ENCODE measurements around the gene HOXC6.
A peak's percentile ranks its signal among the peaks of the same experiment; 100 is the strongest.

Gene HOXC6

DNA sequence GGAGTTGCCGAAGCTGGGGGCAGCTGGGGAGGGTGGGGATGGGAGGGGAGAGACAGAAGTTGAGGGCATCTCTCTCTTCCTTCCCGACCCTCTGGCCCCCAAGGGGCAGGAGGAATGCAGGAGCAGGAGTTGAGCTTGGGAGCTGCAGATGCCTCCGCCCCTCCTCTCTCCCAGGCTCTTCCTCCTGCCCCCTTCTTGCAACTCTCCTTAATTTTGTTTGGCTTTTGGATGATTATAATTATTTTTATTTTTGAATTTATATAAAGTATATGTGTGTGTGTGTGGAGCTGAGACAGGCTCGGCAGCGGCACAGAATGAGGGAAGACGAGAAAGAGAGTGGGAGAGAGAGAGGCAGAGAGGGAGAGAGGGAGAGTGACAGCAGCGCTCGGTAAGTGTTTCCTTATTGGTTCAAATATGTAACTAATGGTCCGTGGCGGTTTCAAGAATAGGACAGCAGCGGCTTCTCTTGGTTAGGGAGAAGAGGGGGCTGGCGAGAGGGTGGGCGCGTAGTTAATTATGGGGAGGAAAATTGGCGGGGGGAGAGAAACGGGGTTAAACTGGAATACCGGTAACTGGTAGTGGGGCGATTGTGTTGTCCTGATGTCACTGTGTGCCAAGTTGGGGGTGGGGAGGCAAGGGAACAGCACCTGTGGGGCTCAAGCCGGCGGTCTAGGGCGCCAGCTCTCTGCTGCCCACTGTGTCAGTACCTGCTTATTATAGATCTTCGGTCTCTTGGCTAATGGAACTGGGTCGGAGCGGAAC lies 11.0 kb upstream of the HOXC6 start (continued):
- TF ChIP-seq ZFP41 (tag by site-specific recombination; IDR thresholded peaks at IDR 0.05; ENCODE audit: borderline replicate concordance) (no peak), ZNF157 (tag by site-specific recombination; IDR thresholded peaks at IDR 0.05) (no peak)

DNA sequence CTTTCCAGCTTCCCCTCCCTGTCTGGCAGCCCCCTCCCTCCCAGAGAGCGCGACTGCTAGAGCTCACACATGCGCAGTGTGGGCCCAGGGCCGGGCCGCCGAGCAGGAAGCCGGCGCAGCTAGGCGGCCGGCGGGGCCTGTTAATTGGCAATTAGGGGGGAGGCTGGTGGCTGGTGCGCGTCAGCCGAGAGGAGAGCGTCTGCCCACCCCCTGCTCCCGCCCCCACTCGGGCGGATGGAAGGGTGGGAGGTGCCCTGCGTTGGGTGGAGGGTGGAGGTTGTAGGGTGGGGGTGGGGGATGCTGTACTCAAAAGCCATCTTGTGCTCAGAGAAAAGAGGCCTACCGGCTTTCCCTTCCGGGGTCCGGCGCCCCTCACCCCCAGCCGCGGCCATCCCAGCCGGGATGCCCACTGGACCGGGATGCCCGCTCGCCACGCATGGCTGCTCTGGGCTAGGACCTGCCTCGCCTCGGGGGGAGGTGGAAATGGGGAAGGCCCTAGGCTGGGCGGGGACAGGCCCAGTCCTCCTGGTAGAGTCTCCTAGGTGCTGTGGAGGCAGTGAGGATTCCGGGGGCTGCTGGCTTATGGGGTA lies 10.3 kb upstream of the HOXC6 start:
- Histone ChIP-seq H3K27ac (ENCODE audit: extremely low read depth, low read depth, low read length) (peak overlapping the region; percentile 100), H3K4me1 (ENCODE audit: control insufficient read depth, insufficient read depth, low read length) (peaks cover 49% of the 10 kb centered on the region), H3K9me3 (ENCODE audit: control insufficient read depth, insufficient read depth, low read depth, low read length) (no peaks in the 10 kb centered on the region), H3K36me3 (ENCODE audit: control insufficient read depth in 2 of 2, insufficient read depth in 1 of 2, low read length in 2 of 2) (no peaks in the 10 kb centered on the region), H3K4me3 (ENCODE audit: low read depth, low read length) (peak overlapping the region; percentile 81)
- ChIA-PET POLR2A (interaction anchor here (0.6 to 2.5 kb wide), 29 partner anchors 9 to 1012 kb away, joined by 3 to 39 read pairs (median 6); partner anchors contain the start of genes ATP5MC2, CBX5, EIF4B and HNRNPA1), CTCF (interaction anchor here (0.6 to 3.8 kb wide), 10 partner anchors 10 to 197 kb away, joined by 3 to 23 read pairs (median 6); partner anchors contain the start of genes HOXC10, HOXC5 and HOXC6)
- TF ChIP-seq GLIS2 (tag by site-specific recombination; IDR thresholded peaks at IDR 0.05) (peak; percentile 98), ZNF169 (tag by site-specific recombination; IDR thresholded peaks at IDR 0.05) (no peak), FEZF1 (tag by site-specific recombination; IDR thresholded peaks at IDR 0.05) (peak; percentile 30; the same call in 1 of the 2 replicates), KLF10 (tag by site-specific recombination; IDR thresholded peaks at IDR 0.05) (peak; percentile 87; the same call in 1 of the 2 replicates), YY1 (tag by site-specific recombination; IDR thresholded peaks at IDR 0.05) (peak; percentile 80), ZNF629 (tag by site-specific recombination; IDR thresholded peaks at IDR 0.05) (peak; percentile 22; the same call in 1 of the 2 replicates), KLF1 (tag by site-specific recombination; IDR thresholded peaks at IDR 0.05) (peak; percentile 91), WT1 (tag by site-specific recombination; IDR thresholded peaks at IDR 0.05) (peak; percentile 75), KLF8 (tag by site-specific recombination; IDR thresholded peaks at IDR 0.05) (peak; percentile 97), ZNF341 (tag by site-specific recombination; IDR thresholded peaks at IDR 0.05; ENCODE audit: low read depth) (peak; percentile 89)
- TF ChIP-seq, protein P1, sequence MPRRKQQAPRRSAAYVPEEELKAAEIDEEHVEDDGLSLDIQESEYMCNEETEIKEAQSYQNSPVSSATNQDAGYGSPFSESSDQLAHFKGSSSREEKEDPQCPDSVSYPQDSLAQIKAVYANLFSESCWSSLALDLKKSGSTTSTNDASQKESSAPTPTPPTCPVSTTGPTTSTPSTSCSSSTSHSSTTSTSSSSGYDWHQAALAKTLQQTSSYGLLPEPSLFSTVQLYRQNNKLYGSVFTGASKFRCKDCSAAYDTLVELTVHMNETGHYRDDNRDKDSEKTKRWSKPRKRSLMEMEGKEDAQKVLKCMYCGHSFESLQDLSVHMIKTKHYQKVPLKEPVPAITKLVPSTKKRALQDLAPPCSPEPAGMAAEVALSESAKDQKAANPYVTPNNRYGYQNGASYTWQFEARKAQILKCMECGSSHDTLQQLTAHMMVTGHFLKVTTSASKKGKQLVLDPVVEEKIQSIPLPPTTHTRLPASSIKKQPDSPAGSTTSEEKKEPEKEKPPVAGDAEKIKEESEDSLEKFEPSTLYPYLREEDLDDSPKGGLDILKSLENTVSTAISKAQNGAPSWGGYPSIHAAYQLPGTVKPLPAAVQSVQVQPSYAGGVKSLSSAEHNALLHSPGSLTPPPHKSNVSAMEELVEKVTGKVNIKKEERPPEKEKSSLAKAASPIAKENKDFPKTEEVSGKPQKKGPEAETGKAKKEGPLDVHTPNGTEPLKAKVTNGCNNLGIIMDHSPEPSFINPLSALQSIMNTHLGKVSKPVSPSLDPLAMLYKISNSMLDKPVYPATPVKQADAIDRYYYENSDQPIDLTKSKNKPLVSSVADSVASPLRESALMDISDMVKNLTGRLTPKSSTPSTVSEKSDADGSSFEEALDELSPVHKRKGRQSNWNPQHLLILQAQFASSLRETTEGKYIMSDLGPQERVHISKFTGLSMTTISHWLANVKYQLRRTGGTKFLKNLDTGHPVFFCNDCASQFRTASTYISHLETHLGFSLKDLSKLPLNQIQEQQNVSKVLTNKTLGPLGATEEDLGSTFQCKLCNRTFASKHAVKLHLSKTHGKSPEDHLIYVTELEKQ (tag by site-specific recombination; IDR thresholded peaks at IDR 0.05; ENCODE audit: borderline replicate concordance), result peak; percentile 56
- TF ChIP-seq, protein P2, sequence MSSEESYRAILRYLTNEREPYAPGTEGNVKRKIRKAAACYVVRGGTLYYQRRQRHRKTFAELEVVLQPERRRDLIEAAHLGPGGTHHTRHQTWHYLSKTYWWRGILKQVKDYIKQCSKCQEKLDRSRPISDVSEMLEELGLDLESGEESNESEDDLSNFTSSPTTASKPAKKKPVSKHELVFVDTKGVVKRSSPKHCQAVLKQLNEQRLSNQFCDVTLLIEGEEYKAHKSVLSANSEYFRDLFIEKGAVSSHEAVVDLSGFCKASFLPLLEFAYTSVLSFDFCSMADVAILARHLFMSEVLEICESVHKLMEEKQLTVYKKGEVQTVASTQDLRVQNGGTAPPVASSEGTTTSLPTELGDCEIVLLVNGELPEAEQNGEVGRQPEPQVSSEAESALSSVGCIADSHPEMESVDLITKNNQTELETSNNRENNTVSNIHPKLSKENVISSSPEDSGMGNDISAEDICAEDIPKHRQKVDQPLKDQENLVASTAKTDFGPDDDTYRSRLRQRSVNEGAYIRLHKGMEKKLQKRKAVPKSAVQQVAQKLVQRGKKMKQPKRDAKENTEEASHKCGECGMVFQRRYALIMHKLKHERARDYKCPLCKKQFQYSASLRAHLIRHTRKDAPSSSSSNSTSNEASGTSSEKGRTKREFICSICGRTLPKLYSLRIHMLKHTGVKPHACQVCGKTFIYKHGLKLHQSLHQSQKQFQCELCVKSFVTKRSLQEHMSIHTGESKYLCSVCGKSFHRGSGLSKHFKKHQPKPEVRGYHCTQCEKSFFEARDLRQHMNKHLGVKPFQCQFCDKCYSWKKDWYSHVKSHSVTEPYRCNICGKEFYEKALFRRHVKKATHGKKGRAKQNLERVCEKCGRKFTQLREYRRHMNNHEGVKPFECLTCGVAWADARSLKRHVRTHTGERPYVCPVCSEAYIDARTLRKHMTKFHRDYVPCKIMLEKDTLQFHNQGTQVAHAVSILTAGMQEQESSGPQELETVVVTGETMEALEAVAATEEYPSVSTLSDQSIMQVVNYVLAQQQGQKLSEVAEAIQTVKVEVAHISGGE (tag by site-specific recombination; conservative IDR thresholded peaks at IDR 0.05; ENCODE audit: low read depth), result peak; percentile 92
- TF ChIP-seq, protein P3, sequence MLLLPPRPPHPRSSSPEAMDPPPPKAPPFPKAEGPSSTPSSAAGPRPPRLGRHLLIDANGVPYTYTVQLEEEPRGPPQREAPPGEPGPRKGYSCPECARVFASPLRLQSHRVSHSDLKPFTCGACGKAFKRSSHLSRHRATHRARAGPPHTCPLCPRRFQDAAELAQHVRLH (tag by site-specific recombination; IDR thresholded peaks at IDR 0.05), result 0 out of 2 replicates have a peak, but pooled peaks have one; percentile 60
- TF ChIP-seq, protein P4, sequence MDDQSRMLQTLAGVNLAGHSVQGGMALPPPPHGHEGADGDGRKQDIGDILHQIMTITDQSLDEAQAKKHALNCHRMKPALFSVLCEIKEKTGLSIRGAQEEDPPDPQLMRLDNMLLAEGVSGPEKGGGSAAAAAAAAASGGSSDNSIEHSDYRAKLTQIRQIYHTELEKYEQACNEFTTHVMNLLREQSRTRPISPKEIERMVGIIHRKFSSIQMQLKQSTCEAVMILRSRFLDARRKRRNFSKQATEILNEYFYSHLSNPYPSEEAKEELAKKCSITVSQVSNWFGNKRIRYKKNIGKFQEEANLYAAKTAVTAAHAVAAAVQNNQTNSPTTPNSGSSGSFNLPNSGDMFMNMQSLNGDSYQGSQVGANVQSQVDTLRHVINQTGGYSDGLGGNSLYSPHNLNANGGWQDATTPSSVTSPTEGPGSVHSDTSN (CRISPR knock-in tag; IDR thresholded peaks at IDR 0.05), result 0 out of 2 replicates have a peak, but pooled peaks have one; percentile 46
- TF ChIP-seq, protein P5, sequence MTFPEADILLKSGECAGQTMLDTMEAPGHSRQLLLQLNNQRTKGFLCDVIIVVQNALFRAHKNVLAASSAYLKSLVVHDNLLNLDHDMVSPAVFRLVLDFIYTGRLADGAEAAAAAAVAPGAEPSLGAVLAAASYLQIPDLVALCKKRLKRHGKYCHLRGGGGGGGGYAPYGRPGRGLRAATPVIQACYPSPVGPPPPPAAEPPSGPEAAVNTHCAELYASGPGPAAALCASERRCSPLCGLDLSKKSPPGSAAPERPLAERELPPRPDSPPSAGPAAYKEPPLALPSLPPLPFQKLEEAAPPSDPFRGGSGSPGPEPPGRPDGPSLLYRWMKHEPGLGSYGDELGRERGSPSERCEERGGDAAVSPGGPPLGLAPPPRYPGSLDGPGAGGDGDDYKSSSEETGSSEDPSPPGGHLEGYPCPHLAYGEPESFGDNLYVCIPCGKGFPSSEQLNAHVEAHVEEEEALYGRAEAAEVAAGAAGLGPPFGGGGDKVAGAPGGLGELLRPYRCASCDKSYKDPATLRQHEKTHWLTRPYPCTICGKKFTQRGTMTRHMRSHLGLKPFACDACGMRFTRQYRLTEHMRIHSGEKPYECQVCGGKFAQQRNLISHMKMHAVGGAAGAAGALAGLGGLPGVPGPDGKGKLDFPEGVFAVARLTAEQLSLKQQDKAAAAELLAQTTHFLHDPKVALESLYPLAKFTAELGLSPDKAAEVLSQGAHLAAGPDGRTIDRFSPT (tag by site-specific recombination; IDR thresholded peaks at IDR 0.05), result peak; percentile 88
- TF ChIP-seq, protein P6, sequence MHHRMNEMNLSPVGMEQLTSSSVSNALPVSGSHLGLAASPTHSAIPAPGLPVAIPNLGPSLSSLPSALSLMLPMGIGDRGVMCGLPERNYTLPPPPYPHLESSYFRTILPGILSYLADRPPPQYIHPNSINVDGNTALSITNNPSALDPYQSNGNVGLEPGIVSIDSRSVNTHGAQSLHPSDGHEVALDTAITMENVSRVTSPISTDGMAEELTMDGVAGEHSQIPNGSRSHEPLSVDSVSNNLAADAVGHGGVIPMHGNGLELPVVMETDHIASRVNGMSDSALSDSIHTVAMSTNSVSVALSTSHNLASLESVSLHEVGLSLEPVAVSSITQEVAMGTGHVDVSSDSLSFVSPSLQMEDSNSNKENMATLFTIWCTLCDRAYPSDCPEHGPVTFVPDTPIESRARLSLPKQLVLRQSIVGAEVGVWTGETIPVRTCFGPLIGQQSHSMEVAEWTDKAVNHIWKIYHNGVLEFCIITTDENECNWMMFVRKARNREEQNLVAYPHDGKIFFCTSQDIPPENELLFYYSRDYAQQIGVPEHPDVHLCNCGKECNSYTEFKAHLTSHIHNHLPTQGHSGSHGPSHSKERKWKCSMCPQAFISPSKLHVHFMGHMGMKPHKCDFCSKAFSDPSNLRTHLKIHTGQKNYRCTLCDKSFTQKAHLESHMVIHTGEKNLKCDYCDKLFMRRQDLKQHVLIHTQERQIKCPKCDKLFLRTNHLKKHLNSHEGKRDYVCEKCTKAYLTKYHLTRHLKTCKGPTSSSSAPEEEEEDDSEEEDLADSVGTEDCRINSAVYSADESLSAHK (tag by site-specific recombination; IDR thresholded peaks at IDR 0.05), result peak; percentile 45; the same call in 1 of the 2 replicates
